Heart right ventricle (tissue), 16 donors: Measurements from ENCODE around the gene MMAB. TPM values are rescaled to one million over a fixed set of nuclear protein-coding genes. Genes with fewer than 3 reads are reported as not detected.

Experiments
- ATAC-seq, 8 donors: fragments of 200-7000 bp; cut with Tn5 transposase; one replicate each; pipeline ENCODE4 v1.9.1; 2020; ENCODE audit warnings: mild to moderate bottlenecking in 8 of 8, moderate library complexity in 8 of 8, moderate number of reproducible peaks in 1 of 8
- DNase-seq, 2 donors: peaks; one replicate each; pipeline ENCODE4 v3.0.0-alpha.2; 2020
- H3K27ac ChIP-seq, 10 donors: fragments of 200-600 bp; sonication (generic) in 2 of 10; one replicate each; pipeline versions ENCODE4 v1.5.0 to v1.8.0; 2020 to 2022; ENCODE audit warnings: mild to moderate bottlenecking in 3 of 10
- H3K27me3 ChIP-seq, 7 donors: fragments of 200-600 bp; one replicate each; pipeline ENCODE4 v1.8.0; 2021 to 2022; ENCODE audit warnings: mild to moderate bottlenecking in 2 of 7
- H3K36me3 ChIP-seq, 9 donors: fragments of 200-600 bp; sonication (generic) in 1 of 9; one replicate each; pipeline versions ENCODE4 v1.5.0 to v1.8.0; 2020 to 2022; ENCODE audit warnings: mild to moderate bottlenecking in 2 of 9
- H3K4me1 ChIP-seq, 9 donors: fragments of 200-600 bp; sonication (generic) in 1 of 9; one replicate each; pipeline versions ENCODE4 v1.5.0 to v1.8.0; 2020 to 2022; ENCODE audit warnings: mild to moderate bottlenecking in 4 of 9
- H3K4me3 ChIP-seq, 10 donors: fragments of 200-600 bp; sonication (generic) in 2 of 10; one replicate each; pipeline versions ENCODE4 v1.5.0 to v1.8.0; 2020 to 2022; ENCODE audit warnings: mild to moderate bottlenecking in 7 of 10, moderate library complexity in 2 of 10
- H3K9me3 ChIP-seq, 11 donors: fragments of 200-600 bp in 10 of 11; sonication (generic) in 2 of 11; one replicate each; pipeline versions ENCODE4 v1.5.0 to v1.8.0; 2013 to 2022; ENCODE audit warnings: mild to moderate bottlenecking in 2 of 11, control low read depth in 1 of 11, moderate library complexity in 1 of 11
- whole genome bisulfite sequencing, 2 donors: extraction: QIAGEN DNeasy Blood & Tissue Kit; methylation state at CpG; one replicate each; pipeline ENCODE4 v1.1.7; 2013; ENCODE audit warnings: inconsistent platforms in 1 of 2; 5-methylcytosine and 5-hydroxymethylcytosine counted together
- intact Hi-C, 10 donors: fragments of 100-400 bp; cut with DNase I; formaldehyde crosslinking; loops; one replicate each; pipeline versions ENCODE4 v1.11.1 to v1.14.2; 2022
- polyA plus RNA-seq, 2 donors: library from polyadenylated mRNA; stranded (reverse); fragments of 200-250 nt; gene quantifications; one replicate each; pipeline ENCODE4 v1.2.3, GENCODE V29; 2013
- total RNA-seq, 10 donors: library from RNA; stranded (reverse); fragmentation: NEBNext Ultra II Directional in 3 of 10; extraction: Animal tissue kit (Norgen Biotek cat#: 25700) in 3 of 10; gene quantifications; one replicate each; pipeline versions ENCODE4 v1.2.1 to v1.2.4, GENCODE V29; 2021 to 2023
- TF ChIP-seq, protein P1 (sequence below), 9 donors: fragments of 200-600 bp; sonication (generic) in 2 of 9; IDR thresholded peaks; one replicate each; pipeline versions ENCODE4 v1.5.0 to v1.8.0; 2021 to 2022; ENCODE audit warnings: antibody characterized with exemption in 9 of 9, mild to moderate bottlenecking in 5 of 9, moderate library complexity in 1 of 9
- donor health status: Arrhythmogenic right ventricular cardiomyopathy.
- donor health status: ischemic (EF 13 %, LVEDD 7.1; RV severe dilation, severe dysfunction).
- donor health status: healthy with polysubstance abuse.
- donor health status: DM: no; HTN: yes; CAD: no.
- donor health status: DM: no; HTN: no; CAD: no.
- donor health status: ischemic (EF 25% LVEDD 6.9; RV normal size, moderate dysfunction).
- donor health status: ischemic (EF 25% LVEDD 5.7; RV mildly dilated, moderate dysfunction).
- donor health status: healthy.
- donor health status: DM: yes; HTN: yes; CAD: no.
- donor health status: Ischemic cardiomyopathy.
- donor health status: ischemic (EF 35%, LVEDD 5.7; RV mildly dilated, moderate dysfunction).
- donor health status: nonischemic (EF 11% LVEDD 7.7; RV severe dilation, severe dysfunction).
- donor health status: DM: yes; HTN: yes; CAD: no.
- donor health status: PGD.
- donor health status: ischemic (EF 29% LVEDD 5.4; RV normal size, mild dysfunction).
- donor health status: nonischemic (EF 23%, LVEDD 6.1; RV moderate dilation, normal function).

The MMAB gene
- total and polyA plus RNA-seq, 12 donors, result 27.7 to 50.7 (median 42.2) TPM

DNA sequence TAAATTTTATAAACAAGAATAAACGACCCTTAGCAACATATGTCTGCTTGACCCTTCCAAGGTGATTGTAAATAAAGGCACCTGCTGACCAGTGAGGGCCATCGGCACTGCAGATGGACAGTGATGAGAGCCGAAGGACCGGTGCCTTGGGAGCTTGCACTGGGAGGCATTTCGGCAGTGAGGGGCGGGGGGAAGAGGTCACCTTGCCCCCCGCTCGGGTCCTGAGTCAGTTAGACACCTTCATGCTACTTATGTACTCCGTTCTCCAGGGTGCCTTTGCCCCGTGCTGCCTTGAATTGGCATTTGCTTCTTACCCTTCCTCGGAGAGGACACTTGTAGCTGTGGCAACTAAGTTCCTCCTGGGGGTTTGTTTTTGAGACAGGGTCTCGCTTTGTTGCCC, 23.0 kb downstream of the MMAB start:
- TF ChIP-seq, protein P1, sequence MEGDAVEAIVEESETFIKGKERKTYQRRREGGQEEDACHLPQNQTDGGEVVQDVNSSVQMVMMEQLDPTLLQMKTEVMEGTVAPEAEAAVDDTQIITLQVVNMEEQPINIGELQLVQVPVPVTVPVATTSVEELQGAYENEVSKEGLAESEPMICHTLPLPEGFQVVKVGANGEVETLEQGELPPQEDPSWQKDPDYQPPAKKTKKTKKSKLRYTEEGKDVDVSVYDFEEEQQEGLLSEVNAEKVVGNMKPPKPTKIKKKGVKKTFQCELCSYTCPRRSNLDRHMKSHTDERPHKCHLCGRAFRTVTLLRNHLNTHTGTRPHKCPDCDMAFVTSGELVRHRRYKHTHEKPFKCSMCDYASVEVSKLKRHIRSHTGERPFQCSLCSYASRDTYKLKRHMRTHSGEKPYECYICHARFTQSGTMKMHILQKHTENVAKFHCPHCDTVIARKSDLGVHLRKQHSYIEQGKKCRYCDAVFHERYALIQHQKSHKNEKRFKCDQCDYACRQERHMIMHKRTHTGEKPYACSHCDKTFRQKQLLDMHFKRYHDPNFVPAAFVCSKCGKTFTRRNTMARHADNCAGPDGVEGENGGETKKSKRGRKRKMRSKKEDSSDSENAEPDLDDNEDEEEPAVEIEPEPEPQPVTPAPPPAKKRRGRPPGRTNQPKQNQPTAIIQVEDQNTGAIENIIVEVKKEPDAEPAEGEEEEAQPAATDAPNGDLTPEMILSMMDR (IDR thresholded peaks at IDR 0.05), result no peak
- intact Hi-C loops, result no loop called here
- ATAC-seq, result no peak
- no peak for DNase-seq
- no peaks in the 10 kb centered on the region for H3K9me3 ChIP-seq
- H3K36me3 ChIP-seq, result no peaks in the 10 kb centered on the region
- 80 to 84% methylated on average over 12 of the region's 12 CpGs for WGBS, 2 donors
- H3K4me3 ChIP-seq, result no peak overlapping the region
- H3K4me1 ChIP-seq, result peaks cover 0 to 5% (median 4%) of the 10 kb centered on the region in 9 donors
- H3K27ac ChIP-seq, result no peak overlapping the region
- peaks cover 0 to 51% (median 5%) of the 10 kb centered on the region in 7 donors for H3K27me3 ChIP-seq

DNA sequence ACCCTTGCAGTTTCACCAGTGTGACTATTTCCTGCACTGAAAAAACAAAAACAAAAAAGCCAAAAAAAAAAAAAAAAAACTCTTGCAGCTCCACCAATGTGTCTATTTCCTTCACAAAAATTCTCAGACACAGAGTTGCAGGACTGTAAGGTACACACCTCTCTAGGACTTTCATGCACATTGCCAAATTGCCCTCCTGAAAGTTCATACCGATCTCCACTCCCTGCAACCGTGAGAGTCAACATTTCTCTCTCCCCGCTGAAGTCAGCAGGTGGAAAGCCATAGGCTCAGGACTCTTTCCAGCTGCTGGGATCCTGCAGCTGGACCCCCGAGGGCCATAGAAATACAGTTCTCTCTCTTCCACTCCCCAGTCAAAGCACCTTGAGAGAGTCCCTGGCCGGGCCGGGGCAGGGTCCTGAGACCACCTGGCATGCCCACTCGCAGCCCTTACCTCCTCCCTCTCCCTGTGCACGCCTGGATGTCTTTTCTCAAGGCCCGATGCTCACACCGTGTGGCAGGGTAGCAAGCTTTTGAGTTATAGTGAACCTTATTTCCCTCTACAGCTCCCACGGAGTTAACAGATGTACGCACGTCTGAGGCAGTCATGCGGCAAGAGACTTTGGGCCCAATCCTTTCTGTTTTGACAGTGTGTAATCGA, 23.6 kb downstream of the MMAB start:
- no peaks in the 10 kb centered on the region for H3K36me3 ChIP-seq
- peaks cover 0 to 11% (median 9%) of the 10 kb centered on the region in 9 donors for H3K4me1 ChIP-seq
- DNase-seq (no peak), ATAC-seq (no peak)
- no peaks in the 10 kb centered on the region for H3K9me3 ChIP-seq
- 64 to 76% methylated on average over 15 of the region's 15 CpGs for WGBS, 2 donors
- H3K27me3 ChIP-seq, result peaks cover 0 to 51% (median 5%) of the 10 kb centered on the region in 7 donors
- no peak overlapping the region for H3K27ac ChIP-seq
- TF ChIP-seq, protein P1 (IDR thresholded peaks at IDR 0.05), result no peak
- intact Hi-C loops, result no loop called here
- no peak overlapping the region for H3K4me3 ChIP-seq

DNA sequence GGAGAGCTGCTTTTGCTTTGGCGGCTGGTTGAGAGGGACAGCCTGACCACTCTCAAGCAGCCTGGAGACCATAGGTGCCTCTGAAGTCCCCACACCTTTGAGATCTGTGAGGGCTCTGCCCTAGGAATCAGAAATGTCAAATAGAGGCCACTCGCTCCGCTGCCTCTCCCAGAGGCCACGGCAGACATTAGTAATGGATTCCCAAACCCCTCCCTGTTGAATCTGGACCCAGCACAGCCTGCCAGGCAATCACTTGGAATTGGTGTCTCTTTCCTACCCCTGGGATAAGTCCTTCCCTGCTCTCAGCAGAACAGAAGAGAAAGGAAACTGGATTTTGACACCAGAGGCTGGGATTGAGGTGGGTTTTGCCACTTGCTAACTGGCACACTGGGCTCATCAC, 25.0 kb downstream of the MMAB start:
- no peak for DNase-seq
- no peak overlapping the region for H3K27ac ChIP-seq
- no peak overlapping the region for H3K4me3 ChIP-seq
- TF ChIP-seq, protein P1 (IDR thresholded peaks at IDR 0.05), result no peak
- 73% methylated on average over 4 of the region's 4 CpGs for WGBS, 2 donors
- intact Hi-C loops, result no loop called here
- ATAC-seq, result no peak
- peaks cover 0 to 51% (median 5%) of the 10 kb centered on the region in 7 donors for H3K27me3 ChIP-seq
- H3K4me1 ChIP-seq, result peaks cover 0 to 14% (median 11%) of the 10 kb centered on the region in 9 donors
- no peaks in the 10 kb centered on the region for H3K36me3 ChIP-seq
- no peaks in the 10 kb centered on the region for H3K9me3 ChIP-seq

DNA sequence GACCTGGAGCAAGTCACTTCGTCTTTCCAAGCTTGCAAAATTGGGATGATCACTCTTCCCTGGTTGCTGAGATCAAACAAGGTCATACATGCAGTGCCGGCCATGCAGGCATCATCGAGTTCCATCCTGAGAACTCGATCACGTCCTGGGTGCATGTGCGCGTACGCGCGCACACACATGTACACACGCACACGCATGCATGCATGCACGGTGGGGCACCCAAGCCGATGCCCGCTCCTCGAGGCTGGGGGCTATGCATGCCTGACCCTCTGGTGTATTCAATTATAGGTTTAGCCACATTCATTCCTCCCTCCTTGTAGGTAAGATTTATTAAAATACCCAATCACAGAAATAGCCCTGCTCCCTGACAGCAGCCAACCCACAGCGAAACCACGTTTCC, 26.0 kb downstream of the MMAB start:
- H3K4me3 ChIP-seq, result no peak overlapping the region
- ATAC-seq (no peak), DNase-seq (no peak)
- H3K27me3 ChIP-seq, result peaks cover 0 to 43% (median 5%) of the 10 kb centered on the region in 7 donors
- 91 to 94% methylated on average over 18 of the region's 18 CpGs for WGBS, 2 donors
- H3K27ac ChIP-seq, result no peak overlapping the region
- no peaks in the 10 kb centered on the region for H3K9me3 ChIP-seq
- TF ChIP-seq, protein P1 (IDR thresholded peaks at IDR 0.05), result no peak
- intact Hi-C loops, result no loop called here
- no peaks in the 10 kb centered on the region for H3K36me3 ChIP-seq
- peaks cover 0 to 14% (median 11%) of the 10 kb centered on the region in 9 donors for H3K4me1 ChIP-seq
